Keratinocyte (primary cell): ENCODE data around the gene MORN2.

Source experiments
- CTCF ChIP-seq, 3 experiments: IDR thresholded peaks in 1 of 3; conservative IDR thresholded peaks in 1 of 3; optimal IDR thresholded peaks in 1 of 3; 2 replicates in 2 of 3; 3 replicates in 1 of 3; pipeline versions ENCODE3 to v1.5.1; 2011; ENCODE audit warnings: low read length in 3 of 3, mild to moderate bottlenecking in 3 of 3, moderate library complexity in 2 of 3, control low read depth in 1 of 3, inconsistent platforms in 1 of 3; ENCODE audit not compliant: insufficient read depth in 2 of 3; ENCODE audit errors: extremely low read depth in 1 of 3
- EZH2 ChIP-seq: IDR thresholded peaks from one replicate; pipeline ENCODE4 v1.6.1; 2012; ENCODE audit warnings: inconsistent platforms, mild to moderate bottlenecking, low read length, moderate library complexity

- TF ChIP-seq CTCF (optimal IDR thresholded peaks at IDR 0.05 in 1 of 3, IDR thresholded peaks at IDR 0.05 in 1 of 3, conservative IDR thresholded peaks at IDR 0.05 in 1 of 3; ENCODE audit: extremely low read depth in 1 of 3, insufficient read depth in 2 of 3, low read length in 3 of 3): no peak
- no peak for TF ChIP-seq EZH2
Observed at GRCh38 chr2:38873763-38874162, 2.0 kb upstream of the MORN2 start.
